Umbilical cord (tissue), 2 donors: Measurements from ENCODE around the gene KIR2DL1. TPM values are rescaled to one million over a fixed set of nuclear protein-coding genes. Genes with fewer than 3 reads are reported as not detected.
"Not testable (repeated sequence)": the region's sequence is repeated elsewhere in the genome, so short reads cannot be mapped to it uniquely, and the experiment has no call there.

Experiments
- DNase-seq: peaks from one replicate; pipeline ENCODE4 v3.0.0-alpha.2; 2015; ENCODE audit warnings: low spot score
- total RNA-seq: library from RNA; depleted of rRNA; stranded (reverse); fragments of >200 nt; gene quantifications from one replicate; pipeline ENCODE4 v1.2.3, GENCODE V29; 2014; ENCODE audit warnings: low replicate concordance; ENCODE audit not compliant: insufficient read depth

The KIR2DL1 gene
- total RNA-seq, 1 donor from 2014 or later = not detected

DNA sequence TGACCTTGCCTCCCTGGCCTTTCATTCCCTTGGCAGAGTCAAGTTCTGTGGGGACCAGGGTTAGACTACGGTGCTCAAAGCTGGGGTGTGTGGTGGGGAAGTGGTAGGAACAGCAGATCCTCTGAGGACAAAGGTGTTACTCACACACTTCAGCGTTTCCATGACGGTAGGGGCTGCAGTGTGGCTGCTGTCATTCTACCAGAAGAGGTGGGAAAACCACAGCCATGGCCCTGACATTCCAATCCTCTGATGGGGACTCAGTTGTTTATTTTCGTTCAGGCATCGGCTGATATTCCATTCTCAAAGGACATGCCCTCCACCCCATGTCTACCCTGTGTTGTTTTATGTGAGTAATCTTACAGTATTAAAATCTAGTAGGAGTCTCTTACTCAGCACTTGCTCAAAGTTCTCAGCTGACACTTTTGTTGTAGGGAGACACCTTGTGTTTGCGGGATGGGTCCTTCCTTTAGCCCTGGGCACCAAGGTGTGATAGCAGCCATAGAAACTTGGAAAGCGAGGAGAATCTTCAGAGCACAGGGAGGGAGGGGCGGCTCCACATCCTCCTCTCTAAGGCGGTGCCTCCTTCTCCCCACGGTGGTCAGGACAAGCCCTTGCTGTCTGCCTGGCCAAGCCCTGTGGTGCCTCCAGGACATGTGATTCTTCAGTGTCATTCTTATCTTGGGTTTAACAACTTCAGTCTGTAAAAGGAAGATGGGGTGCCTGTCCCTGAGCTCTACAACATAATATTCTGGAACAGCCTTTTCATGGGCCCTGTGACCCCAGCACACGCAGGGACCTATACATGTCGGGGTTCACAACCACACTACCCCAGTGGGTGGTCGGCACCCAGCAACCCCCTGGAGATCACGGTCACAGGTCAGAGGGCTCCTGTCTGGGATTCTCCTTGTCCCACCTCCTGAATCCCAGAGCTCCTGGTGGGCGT lies 1.7 kb downstream of the KIR2DL1 start:
- not testable (repeated sequence) for DNase-seq

DNA sequence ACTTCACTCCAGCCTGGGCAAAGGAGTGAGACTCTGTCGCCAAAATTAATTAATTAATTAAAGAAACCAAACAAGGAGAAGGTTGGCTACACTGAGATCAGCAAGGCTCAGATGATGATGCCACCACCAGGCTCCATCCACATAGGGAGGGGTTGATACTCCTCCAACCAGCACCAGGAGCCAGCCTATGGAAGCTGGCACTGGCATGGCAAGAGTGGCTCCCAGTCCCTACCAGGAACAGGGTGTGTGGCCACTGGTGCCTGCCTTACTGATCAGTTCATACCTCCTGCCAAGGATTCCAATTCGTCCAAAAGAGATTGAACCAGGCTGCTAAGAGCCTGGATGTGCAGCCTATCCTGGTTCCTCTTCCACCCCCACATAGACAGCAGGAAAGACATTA lies 3.1 kb downstream of the KIR2DL1 start:
- DNase-seq = not testable (repeated sequence)

DNA sequence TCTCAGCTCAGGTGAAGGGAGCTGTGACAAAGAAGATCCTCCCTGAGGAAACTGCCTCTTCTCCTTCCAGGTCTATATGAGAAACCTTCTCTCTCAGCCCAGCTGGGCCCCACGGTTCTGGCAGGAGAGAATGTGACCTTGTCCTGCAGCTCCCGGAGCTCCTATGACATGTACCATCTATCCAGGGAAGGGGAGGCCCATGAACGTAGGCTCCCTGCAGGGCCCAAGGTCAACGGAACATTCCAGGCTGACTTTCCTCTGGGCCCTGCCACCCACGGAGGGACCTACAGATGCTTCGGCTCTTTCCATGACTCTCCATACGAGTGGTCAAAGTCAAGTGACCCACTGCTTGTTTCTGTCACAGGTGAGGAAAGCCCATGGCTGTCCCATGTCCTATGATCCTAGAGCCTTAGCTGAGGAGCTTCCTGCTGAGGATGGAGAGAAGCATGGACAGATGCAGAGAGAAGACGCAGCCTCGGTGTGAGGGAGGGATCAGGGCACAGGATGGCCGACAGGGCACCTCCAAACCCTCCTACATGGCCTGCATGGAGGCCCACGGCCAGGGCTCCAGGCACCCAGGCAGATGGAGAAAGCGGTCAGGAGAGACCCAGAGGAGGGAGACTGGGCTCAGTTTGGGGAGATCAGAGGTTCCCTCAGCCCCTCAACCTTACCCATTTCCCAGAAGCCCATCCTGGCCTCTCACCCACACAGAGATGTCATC lies 5.7 kb downstream of the KIR2DL1 start:
- not testable (repeated sequence) for DNase-seq

DNA sequence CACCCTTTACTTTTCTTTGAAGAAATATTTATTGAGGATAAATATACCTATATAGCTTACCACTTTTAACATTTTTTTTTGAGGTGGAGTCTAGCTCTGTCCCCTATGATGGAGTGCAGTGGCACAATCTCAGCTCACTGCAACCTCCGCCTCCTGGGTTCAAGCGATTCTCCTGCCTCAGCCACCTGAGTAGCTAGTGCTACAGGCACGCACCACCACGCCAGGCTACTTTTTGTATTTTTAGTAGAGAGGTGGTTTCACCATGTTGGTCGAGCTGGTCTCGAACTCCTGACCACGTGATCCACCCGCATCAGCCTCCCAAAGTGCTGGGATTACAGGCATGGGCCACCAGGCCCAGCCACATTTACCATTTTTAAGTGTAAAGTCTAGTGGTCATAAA lies 6.2 kb downstream of the KIR2DL1 start:
- not testable (repeated sequence) for DNase-seq

DNA sequence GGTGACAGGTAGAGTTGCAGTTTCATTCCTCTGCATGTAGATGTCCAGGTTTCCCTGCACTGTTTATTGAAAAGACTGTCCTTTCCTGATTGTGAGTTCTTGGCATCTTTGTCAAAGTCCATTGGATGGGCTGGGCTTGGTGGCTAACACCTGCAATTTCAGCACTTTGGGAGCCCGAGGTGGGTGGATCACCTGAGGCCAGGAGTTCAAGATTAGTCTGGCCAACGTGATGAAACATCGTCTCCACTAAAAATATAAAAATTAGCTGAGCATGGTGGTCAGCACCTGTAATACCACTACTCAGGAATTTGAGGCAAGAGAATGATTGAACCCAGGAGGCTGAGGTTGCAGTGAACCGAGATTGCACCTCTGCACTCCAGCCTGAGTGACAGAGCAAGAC lies 8.3 kb downstream of the KIR2DL1 start:
- not testable (repeated sequence) for DNase-seq

DNA sequence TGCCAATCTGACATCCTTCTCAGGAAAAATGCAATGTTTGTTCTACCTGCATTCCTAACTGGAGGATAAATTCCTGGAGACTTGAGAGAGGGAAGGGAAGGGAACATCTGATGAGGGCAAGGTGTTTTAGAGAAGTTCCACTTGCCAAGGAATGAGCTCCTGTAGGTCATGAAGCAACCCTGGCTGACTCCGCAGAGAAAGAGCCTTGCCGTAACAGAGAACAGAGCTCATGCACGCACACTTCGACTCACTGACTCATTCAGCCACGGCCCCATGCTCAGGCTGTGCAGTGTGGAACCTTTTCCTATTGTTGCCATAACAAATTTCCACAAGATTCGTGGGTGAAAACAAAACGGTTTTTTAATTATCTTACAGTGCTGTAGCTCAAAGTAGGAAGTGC lies 9.3 kb downstream of the KIR2DL1 start:
- not testable (repeated sequence) for DNase-seq

DNA sequence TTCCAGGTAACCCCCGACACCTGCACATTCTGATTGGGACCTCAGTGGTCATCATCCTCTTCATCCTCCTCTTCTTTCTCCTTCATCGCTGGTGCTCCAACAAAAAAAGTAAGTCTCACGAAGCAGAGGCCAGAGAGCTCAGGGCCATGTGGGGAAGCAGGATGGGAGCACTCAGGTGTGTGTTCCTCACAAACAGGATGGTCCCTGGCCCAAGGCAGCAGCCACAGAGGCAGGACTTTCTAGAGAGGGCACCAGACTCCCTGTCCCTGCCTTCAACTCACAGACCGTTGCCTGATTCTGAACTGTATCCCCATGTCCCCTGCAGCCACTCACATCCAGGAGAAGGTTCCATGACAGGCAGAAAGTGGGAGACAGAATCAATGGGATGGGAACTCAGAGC lies 13.3 kb downstream of the KIR2DL1 start:
- DNase-seq = not testable (repeated sequence)

DNA sequence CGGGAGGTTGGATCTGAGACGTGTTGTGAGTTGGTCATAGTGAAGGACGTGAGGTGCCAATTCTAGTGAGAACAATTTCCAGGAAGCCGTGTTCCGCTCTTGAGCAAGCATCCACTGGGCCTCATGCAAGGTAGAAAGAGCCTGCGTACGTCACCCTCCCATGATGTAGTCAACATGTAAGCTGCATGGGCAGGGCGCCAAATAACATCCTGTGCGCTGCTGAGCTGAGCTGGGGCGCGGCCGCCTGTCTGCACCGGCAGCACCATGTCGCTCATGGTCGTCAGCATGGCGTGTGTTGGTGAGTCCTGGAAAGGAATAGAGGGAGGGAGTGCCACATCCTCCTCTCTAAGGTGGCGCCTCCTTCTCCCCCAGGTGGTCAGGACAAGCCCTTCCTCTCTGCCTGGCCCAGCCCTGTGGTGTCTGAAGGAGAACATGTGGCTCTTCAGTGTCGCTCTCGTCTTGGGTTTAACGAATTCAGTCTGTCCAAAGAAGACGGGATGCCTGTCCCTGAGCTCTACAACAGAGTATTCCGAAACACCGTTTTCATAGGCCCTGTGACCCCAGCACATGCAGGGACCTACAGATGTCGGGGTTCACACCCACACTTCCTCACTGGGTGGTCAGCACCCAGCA lies 16.6 kb downstream of the KIR2DL1 start:
- not testable (repeated sequence) for DNase-seq

DNA sequence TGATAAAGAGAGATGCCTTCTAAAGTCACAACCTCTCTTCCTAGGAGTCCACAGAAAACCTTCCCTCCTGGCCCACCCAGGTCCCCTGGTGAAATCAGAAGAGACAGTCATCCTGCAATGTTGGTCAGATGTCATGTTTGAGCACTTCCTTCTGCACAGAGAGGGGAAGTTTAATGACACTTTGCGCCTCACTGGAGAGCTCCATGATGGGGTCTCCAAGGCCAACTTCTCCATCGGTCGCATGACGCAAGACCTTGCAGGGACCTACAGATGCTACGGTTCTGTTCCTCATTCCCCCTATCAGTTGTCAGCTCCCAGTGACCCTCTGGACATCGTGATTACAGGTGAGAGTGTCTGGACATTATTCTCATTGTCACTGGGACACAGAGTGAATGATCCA lies 18.6 kb downstream of the KIR2DL1 start:
- DNase-seq = not testable (repeated sequence)

DNA sequence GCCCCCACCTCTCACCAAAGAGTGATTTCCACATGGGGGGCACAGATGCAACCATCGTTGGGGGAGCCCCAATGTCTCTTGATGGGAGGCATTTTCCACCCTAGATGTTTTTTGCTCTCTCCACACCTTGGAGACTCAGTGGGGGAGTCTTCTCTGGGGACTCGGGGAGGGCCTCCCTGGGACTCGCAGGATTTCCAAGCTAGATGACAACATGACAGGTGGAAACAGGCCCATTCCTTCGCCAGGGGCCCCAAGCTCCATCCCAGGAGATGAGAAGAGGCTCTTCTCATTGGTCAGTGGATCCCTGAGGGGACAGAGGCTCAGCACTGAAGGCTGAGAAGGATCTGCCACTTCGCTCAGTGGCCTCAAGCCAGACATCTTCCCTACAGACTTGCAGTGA lies 21.1 kb downstream of the KIR2DL1 start:
- no peak for DNase-seq

DNA sequence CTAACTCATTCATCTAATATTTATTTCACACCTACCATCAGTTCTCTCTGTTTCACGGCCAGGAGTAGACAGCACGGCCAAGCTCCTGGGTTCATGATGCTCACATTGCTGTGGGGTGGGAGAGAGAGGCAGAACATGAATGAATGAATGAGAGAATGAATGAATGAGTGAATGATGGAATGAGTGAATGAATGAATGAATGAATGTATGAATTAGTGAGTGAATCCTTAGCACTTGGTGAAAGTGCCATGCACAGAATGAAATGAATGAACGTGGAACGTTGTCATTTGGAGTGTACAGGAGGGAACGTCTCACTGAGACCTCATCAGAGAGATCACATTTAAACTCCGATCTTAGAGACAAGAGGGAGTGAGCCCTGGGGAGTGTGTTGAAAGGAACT lies 21.9 kb downstream of the KIR2DL1 start:
- DNase-seq = no peak

DNA sequence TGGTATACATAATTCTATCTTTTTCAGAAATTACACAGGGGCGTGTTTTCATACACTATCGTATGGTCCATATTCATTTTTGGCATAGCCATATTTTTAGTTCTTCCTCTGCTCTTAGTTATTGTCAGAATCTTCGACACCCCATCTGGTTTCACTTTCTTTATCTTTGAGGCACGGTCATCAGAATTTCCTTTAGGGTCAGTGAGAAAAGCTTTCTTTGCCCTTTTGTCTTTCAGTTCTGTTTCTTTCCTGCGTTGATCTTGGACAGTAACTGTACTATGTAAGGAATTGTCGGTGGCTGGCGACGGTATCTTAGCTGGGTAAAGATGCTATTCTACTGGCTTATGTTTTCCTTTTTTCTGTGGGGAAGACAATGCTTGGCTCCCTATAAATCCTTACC lies 23.2 kb downstream of the KIR2DL1 start:
- no peak for DNase-seq

DNA sequence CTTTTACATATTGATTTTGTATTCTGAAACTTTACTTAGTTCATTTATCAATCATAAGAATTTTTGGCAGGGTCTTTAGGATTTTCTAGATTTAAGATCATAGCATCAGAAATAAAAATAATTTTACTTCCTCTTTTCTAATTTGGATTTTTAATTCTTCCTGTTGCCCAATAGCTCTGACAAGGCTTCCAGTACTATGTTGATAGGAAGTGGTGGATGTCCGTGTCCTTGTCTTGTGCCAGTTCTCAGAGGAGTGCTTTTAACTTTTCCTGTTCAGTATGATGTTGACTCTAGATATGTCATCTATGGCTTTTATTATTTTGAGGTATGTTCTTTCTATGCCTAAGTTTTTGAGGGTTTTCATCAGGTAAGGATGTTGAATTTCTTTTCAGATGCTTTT lies 26.2 kb downstream of the KIR2DL1 start:
- no peak for DNase-seq

DNA sequence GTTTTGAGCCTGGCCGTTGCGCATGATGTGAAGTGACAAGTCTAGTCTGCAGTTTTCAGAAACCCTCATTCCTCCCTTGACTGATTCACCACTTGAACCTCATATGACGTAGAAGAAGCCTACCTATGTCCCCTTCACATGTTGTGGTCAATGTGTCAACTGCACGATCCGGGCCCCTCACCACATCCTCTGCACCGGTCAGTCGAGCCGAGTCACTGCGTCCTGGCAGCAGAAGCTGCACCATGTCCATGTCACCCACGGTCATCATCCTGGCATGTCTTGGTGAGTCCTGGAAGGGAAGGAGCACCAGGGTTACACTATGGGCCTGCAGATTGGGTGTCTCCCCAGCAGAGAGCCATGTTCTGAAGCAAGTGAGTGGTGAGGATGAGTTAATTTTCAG lies 33.8 kb downstream of the KIR2DL1 start, which contains the start of gene KIR2DL4:
Gene KIR2DL4 (plus strand): TSS at position 201 of the 400 bp plus-strand sequence. CDS start 42 bp downstream, at position 243.
- DNase-seq = no peak

DNA sequence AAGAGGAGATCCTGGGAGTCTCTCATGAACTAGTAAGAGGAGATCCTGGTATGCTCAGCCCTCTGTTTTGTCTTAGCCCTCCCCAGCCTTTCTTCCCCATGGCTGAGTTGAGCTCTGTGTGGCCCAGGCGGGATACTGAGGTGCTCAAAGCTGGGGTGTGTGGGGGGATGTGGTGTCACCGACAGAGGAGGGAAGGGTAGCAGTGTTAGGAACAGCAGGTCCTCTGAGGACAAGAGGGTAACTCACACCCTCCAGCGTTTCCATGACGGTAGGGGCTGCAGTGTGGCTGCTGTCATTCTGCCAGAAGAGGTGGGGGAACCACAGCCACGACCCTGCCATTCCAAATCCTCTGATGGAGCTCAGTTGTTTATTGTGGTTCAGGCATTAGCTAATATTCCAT lies 34.5 kb downstream of the KIR2DL1 start:
- no peak for DNase-seq

DNA sequence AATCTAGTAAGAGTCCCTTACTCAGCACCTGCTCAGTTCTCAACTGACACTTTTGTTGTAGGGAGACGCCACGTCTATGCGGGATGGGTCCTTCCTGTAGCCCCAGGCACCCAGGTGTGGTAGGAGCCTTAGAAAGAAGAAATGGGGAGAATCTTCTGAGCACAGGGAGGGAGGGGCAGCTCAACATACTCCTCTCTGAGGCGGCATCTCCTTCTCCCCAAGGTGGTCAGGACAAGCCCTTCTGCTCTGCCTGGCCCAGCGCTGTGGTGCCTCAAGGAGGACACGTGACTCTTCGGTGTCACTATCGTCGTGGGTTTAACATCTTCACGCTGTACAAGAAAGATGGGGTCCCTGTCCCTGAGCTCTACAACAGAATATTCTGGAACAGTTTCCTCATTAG lies 35.0 kb downstream of the KIR2DL1 start:
- DNase-seq = no peak

DNA sequence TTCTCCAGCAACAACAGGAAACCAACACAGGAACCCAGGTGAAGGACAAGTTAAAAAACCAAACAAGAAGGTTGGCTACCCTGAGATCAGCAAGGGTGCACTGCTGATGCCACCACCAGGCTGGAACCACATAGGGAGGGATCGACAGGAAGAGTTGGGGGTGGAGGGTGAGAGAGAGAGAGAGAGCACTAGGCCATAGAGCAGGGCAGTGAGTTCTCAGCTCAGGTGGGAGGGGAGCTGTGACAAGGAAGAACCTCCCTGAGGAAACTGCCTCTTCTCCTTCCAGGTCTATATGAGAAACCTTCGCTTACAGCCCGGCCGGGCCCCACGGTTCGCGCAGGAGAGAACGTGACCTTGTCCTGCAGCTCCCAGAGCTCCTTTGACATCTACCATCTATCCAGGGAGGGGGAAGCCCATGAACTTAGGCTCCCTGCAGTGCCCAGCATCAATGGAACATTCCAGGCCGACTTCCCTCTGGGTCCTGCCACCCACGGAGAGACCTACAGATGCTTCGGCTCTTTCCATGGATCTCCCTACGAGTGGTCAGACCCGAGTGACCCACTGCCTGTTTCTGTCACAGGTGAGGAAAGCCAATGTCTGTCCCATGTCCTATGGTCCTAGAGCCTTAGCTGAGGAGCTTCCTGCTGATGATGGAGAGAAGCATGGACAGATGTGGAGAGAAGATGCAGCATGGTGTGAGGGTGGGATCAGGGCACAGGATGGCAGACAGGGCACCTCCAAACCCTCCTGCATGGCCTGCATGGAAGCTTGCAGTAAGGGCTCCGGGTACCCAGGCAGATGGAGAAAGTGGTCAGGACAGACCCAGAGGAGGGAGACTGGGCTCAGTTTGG lies 36.3 kb downstream of the KIR2DL1 start:
- DNase-seq = no peak

DNA sequence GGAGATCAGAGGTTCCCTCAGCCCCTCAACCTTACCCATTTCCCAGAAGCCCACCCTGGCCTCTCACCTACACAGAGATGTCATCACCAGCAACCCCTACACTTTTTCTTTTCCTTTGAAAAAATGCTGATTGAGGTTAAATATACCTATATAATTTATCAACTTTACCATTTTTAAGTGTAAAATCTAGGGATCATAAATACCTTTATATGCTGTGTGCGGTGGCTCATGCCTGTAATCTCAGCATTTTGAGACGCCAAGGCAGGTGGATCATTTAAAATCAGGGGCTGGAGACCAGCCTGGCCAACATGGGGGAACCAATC lies 36.9 kb downstream of the KIR2DL1 start:
- DNase-seq = no peak

DNA sequence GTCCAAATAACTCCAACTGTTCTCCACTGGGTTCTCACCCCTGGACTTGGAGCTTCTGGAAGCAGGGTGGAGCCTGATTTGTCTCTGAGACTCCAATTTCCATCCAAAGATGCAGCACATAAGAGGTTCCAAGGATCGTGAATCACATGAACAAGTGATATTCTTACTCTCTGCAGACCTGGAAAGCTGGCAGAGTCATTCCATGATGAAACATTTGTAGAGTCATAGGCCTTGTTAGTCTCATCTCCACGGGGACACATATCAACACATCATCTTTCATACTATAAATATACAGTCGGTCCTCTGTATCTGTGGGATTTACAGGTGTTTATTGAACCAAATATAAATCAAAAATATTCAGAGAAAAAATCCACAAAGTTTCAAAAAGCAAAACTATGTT lies 45.0 kb downstream of the KIR2DL1 start:
- not testable (repeated sequence) for DNase-seq

DNA sequence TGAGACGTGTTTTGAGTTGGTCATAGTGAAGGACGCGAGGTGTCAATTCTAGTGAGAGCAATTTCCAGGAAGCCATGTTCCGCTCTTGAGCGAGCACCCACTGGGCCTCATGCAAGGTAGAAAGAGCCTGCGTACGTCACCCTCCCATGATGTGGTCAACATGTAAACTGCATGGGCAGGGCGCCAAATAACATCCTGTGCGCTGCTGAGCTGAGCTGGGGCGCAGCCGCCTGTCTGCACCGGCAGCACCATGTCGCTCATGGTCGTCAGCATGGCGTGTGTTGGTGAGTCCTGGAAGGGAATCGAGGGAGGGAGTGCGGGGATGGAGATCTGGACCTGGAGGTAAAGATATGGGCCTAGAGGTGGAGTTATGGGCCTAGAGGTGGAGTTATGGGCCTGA lies 46.7 kb downstream of the KIR2DL1 start, which contains the start of gene KIR3DL1:
Gene KIR3DL1 (plus strand): TSS at position 218 of the 400 bp plus-strand sequence.
- not testable (repeated sequence) for DNase-seq
